GM18873 (cell line): Measurements from ENCODE around the gene CNTNAP5.

ENCODE experiments used
- ATAC-seq: cut with Tn5 transposase; IDR thresholded peaks from one replicate; pipeline ENCODE4 v1.9.1; 2021; ENCODE audit warnings: mild to moderate bottlenecking, moderate library complexity, moderate number of reproducible peaks; ENCODE audit not compliant: unreplicated experiment, low FRiP score

CNTNAP5 gene

GRCh38 chr2:124585277-124585676, 560.2 kb downstream of the CNTNAP5 start:
- ATAC-seq: no peak

DNA sequence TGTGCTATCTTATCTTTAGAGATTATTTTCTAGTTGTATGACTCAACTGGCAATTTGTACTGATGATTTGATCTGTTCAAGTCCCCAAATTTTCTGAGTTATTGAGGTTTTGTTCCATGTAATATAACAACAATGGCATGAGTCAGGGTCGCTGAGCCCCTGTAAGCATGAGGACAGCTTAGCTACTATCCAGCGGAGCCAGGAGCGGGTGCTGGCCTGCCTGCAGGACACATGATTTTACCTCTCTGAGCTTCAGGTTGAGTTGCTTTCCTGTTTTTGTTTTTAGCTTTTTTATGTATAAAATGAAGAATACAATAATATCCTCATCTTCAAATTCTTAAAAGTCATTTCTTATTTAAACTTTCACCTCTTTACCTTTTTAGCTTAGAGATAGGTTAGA, 561.1 kb downstream of the CNTNAP5 start:
- no peak for ATAC-seq

DNA sequence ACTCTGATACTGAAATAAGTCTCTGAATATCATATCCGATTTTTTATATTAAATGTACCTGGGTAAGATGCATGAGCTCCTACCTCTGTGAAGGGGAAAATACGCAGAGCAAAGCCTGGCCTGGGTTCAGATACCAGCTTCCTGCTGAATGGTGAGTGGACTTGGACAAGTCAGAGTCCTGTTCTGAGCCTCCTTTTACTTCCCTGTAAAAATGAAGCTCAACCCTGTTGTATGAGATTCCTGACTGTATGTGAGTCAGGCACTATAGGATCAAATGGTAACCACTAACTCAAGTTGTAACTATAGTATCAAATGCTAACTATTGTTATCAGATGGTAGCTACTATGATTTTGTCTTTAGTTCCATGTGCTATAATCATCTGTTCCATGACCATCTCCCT, 561.7 kb downstream of the CNTNAP5 start:
- ATAC-seq: no peak

DNA sequence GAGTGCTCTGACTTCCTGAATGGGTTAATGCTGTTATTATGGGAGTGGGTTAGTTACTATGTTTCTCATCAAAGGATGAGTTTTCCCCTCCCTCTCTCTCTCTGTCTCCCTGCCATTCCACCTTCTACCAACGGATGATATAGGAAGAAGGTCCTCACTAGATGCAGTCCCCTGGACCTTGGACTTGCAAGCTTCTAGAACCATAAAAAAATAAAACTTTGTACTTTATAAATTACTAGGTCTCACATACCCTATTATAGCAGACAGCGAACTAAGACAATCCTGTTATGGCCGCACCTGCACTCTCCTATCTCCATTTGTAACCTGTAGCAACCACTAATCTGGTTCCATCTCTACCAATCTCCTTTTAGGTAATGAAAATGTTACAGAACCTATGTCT, 564.9 kb downstream of the CNTNAP5 start:
- no peak for ATAC-seq

GRCh38 chr2:124602759-124603158, 577.7 kb downstream of the CNTNAP5 start:
- ATAC-seq: no peak

DNA sequence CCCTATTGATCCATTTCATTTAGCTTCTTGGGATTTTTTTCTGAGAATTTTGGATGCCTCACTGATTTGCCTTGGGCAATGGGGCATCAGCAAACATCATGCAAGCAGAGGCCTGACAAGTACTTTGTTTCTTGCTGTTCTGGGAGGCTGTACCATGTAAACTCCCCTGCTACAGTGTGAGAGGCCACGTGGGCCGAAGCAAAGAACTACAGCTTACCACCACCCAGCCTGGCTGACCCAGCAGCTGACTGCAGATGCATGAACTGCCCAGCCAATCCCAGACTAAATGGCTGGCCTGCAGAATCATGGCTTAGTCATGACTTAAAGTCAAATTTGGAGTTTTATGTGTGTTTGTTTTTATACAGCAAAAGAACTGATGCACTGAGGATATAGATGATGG, 579.9 kb downstream of the CNTNAP5 start:
- no peak for ATAC-seq

DNA sequence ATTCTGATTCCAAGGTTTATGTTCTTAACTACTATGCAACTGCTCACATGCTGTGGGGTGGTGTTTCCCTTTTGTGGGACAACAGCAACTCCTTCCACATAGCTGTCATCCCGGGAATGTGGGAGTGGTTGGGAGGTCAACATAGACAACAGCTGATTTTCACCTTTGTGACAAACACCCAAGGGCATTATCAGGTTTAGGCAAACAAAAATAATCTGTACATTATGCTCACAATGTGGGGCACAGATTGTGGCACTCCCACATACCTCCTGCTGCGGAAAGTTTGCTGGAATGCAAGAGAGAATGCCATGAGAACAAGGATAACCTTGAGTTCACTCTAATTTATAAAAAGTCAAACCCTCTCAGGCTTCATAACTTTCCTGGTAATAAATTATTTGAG, 582.6 kb downstream of the CNTNAP5 start:
- ATAC-seq: no peak

DNA sequence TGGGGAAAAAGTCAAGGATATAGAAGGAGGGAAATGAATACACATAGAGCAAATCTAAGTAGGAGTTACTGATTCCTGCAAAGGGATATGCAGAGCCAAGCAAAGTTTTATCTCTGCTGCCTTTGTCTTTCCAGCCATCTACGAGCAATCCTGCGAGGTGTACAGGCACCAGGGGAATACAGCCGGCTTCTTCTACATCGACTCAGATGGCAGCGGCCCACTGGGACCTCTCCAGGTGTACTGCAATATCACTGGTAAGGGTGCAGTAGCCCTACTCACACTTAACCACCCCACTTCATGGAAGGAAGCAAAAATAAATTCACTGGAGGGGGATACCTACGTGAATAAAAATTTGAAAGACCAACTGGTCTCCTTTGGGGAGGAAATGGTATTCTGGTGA, 584.6 kb downstream of the CNTNAP5 start:
- ATAC-seq: no peak

DNA sequence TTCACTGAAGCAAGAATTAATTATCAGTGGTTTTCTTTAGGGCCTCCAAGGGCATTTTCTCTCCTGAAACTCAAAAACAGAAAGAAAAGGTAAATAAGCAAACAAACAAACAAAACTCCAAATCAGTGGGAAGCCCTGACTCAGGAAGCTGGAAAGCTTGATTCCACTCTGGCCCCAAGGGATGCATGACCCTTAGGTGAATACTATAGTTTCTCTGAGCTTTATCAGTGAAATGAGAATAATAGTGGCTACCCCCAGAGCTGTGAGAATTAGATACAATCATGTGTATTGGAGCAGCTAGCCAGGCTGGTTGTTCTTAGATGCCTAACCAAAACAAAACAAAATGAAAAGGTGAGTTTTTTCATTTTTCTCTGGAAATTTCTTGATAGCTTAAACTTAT, 585.1 kb downstream of the CNTNAP5 start:
- ATAC-seq: no peak

DNA sequence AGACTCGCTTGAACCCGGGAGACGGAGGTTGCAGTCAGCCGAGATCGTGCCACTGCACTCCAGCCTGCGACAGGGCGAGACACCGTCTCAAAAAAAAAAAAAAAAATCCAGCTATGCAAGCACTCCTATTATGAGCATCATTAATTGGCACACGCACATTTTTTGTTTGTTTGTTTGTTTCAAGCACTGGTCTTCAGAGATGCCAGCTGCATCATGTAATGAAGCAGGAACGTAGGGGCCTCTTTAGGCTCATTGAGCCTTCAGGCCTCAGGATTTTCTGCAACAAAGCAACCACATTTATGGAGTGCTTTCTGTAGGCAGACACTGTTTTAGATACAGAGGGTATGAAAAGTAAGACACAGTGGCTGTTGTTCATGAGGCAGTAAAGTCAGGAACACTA, 585.8 kb downstream of the CNTNAP5 start:
- ATAC-seq: no peak

DNA sequence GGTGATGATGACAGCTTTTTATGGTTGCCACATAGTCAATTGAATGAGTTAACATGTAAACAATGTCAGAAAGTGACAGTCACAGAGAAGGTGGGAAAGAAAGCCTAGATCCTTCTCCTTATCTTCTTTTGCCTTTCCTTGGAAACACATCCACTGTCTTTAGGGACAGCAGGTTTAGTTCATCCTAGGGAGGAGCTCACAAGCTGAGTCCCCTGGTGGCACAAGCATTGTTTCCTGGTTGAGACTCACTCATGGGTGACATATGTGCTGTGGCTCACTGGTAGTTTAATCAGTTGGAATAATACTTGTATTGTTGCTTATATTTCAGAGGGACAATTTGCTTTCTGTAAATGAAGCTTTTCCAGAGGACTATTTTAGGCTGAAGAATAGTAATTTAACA, 598.5 kb downstream of the CNTNAP5 start:
- ATAC-seq: no peak

GRCh38 chr2:124625561-124625960, 600.5 kb downstream of the CNTNAP5 start:
- no peak for ATAC-seq

- ATAC-seq: no peak
These were observed 601.9 kb downstream of the CNTNAP5 start for GRCh38 chr2:124626993-124627392.

DNA sequence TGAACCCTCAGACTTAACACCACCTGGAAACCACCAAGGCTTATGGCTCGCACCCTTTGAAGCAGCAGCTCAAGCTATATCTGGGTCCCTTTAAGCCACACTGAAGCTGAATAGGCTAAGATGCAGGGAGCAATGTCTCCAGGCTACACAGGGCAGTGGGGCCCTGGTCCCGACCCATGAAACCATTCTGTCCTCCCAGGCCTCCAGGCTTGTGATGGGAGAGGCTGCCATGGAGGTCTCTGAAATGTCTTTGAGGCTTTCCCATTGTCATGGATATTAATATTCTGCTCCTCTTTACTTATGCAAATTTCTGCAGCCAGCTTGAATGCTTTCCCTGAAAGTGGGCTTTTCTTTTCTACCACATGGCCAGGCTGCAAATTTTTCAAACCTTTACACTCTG, 608.7 kb downstream of the CNTNAP5 start:
- no peak for ATAC-seq

DNA sequence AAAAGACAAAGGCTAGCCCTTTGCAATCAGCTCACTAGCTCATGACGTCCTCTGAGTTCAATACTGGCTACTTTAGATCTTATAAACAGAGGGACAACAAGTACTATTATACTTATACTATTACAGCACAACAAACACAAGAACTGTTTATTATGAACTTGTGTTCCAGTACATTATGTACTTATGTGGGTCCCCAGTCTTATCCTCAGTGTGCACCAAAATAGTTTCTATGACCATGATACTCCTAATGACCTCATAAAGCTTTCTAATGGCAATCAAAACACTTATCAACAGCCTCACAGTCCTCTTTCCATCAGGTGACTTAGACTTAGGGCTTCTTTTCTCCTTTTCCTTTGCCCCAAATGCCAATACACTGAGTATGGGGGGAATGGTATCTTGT, 614.4 kb downstream of the CNTNAP5 start:
- no peak for ATAC-seq

GRCh38 chr2:124640221-124640750, 615.2 kb downstream of the CNTNAP5 start:
- no peak for ATAC-seq

- no peak for ATAC-seq
These were observed 621.2 kb downstream of the CNTNAP5 start for GRCh38 chr2:124646166-124646815.

GRCh38 chr2:124647245-124647644, 622.2 kb downstream of the CNTNAP5 start:
- no peak for ATAC-seq

DNA sequence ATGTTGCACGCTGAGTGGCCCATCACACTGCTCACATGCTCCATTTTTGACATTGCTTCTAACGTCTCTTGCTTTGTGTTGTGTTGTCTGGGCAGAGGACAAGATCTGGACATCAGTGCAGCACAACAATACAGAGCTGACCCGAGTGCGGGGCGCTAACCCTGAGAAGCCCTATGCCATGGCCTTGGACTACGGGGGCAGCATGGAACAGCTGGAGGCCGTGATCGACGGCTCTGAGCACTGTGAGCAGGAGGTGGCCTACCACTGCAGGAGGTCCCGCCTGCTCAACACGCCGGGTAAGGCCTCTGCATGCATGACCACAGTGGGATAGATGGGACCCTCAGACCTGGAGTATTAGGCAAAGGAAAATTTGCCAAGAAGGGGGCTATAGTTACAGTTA, 622.6 kb downstream of the CNTNAP5 start:
- ATAC-seq: no peak

DNA sequence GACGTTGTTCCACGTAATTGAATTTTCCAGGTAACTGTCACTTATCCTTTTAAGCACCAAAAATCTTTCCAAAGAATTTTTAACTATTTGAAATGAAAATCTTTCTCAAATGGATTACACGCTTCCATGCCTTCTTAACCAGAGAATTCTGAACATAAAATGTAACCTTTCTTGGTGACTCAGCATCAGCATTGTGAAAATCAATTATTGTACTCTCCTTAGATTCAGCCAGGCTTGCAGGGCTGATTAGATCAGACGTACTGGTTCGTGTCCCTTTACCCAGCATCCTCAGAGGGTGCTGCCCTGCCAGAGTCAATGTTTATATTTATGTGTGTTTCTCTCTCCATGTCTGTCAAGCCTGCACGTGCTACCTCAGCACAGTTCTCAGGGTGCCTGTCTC, 623.9 kb downstream of the CNTNAP5 start:
- no peak for ATAC-seq

DNA sequence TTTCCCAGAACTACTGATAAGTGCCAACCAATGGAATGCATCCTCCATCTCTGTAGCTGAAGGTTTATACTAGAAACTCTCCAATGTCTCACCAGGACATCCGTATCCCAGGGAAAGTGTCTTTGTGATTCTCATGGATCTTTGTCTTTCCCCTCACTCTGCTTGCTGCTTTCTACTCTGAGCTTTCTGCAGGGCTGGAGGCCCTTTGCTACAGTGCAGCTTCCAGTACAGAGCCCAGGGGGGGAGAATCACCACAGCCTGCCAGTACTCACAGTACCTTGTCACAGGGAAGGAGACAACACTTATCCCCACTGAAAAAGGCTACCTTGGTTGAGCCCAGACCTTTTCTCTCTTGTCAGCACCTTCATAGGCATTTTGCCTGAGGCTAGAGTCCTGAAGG, 627.0 kb downstream of the CNTNAP5 start:
- no peak for ATAC-seq

DNA sequence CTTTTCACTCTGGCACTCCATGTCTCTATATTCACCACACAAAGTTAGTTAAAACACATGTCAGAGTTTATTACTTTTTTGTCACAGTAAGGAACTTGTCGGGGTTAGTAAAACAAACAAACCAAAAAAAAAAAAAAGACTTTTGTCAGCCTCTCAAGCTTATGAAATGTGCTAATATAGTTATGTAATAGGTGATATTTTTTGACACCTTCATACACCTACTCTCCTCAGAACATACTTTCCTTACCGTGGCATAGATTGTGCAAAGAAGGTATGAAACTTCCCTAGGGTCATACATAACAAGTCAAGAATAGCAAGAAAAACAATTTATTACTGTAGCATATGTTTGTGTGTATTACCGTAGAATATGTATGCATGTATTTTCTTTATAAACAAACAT, 633.3 kb downstream of the CNTNAP5 start:
- ATAC-seq: no peak

GRCh38 chr2:124661558-124661957, 636.5 kb downstream of the CNTNAP5 start:
- ATAC-seq: no peak
